Measurements from ENCODE around the gene UNC93A. TPM values are rescaled to one million over a fixed set of nuclear protein-coding genes. Genes with fewer than 3 reads are reported as not detected.

The UNC93A gene
- total RNA-seq, 1 experiment from 2014 or later = not detected

- no peak for ATAC-seq
- Histone ChIP-seq H3K9ac (ENCODE audit: low read length) (no peak overlapping the region), H3K79me2 (ENCODE audit: insufficient read depth, low read length) (no peaks in the 10 kb centered on the region), H3K4me3 (replicated peaks in 1 of 2; ENCODE audit: low read depth in 1 of 2, low read length in 2 of 2) (no peak overlapping the region), H4K20me1 (ENCODE audit: insufficient read depth) (no peaks in the 10 kb centered on the region), H2AFZ (ENCODE audit: low read depth, low read length, poor library complexity, severe bottlenecking) (no peak overlapping the region), H3K27me3 (ENCODE audit: insufficient read depth, low read length) (peaks cover 5% of the 10 kb centered on the region; the same call in 1 of the 2 replicates), H3K4me2 (ENCODE audit: low read length) (no peak overlapping the region), H3K36me3 (ENCODE audit: control insufficient read depth in 1 of 2, insufficient read depth in 2 of 2, low read length in 2 of 2) (no peaks in the 10 kb centered on the region), H3K27ac (ENCODE audit: low read depth, low read length) (no peak overlapping the region), H3K9me3 (ENCODE audit: control insufficient read depth in 1 of 2, insufficient read depth in 1 of 2, low read depth in 1 of 2, low read length in 2 of 2) (no peaks in the 10 kb centered on the region), H3K9me2 (ENCODE audit: insufficient read depth) (no peaks in the 10 kb centered on the region), H3K4me1 (ENCODE audit: control insufficient read depth in 1 of 2, insufficient read depth in 2 of 2, low read length in 2 of 2) (peaks cover 7 to 12% of the 10 kb centered on the region in 2 experiments)
- POLR2A ChIA-PET = no interaction called here
- CTCF ChIA-PET = no interaction called here
- RAD21 ChIA-PET (ENCODE audit: low non-redundant PET in 1 of 2, low total read pairs in 2 of 2, uncharacterized antibody in 2 of 2, unreplicated experiment in 2 of 2) = no interaction called here
- no TSS peak for BruUV-seq (replicated peaks)
- TF ChIP-seq CEBPB (IDR thresholded peaks at IDR 0.05; ENCODE audit: low read depth) = no peak
- TF ChIP-seq EGR1 (IDR thresholded peaks at IDR 0.05; ENCODE audit: low read depth) = no peak
- TF ChIP-seq MAX (IDR thresholded peaks at IDR 0.05) = no peak
- no peak for TF ChIP-seq ELF1 (IDR thresholded peaks at IDR 0.05; ENCODE audit: borderline replicate concordance, low read depth)
- no peak for TF ChIP-seq CBX3 (IDR thresholded peaks at IDR 0.05; ENCODE audit: low read depth)
- no peak for TF ChIP-seq YY1 (IDR thresholded peaks at IDR 0.05; ENCODE audit: extremely low read depth, insufficient replicate concordance, low read depth, low read length)
- TF ChIP-seq TCF7L2 (IDR thresholded peaks at IDR 0.05; ENCODE audit: borderline replicate concordance, extremely low read depth, insufficient read depth, insufficient read length) = no peak
- TF ChIP-seq SRF (IDR thresholded peaks at IDR 0.05; ENCODE audit: low read depth) = no peak
- no peak for TF ChIP-seq EZH2phosphoT487 (IDR thresholded peaks at IDR 0.05; ENCODE audit: borderline replicate concordance)
- no peak for TF ChIP-seq EZH2 (IDR thresholded peaks at IDR 0.05)
- no peak for TF ChIP-seq ATF3 (IDR thresholded peaks at IDR 0.05)
- TF ChIP-seq SIN3A (IDR thresholded peaks at IDR 0.05; ENCODE audit: low read depth) = no peak
- no peak for TF ChIP-seq FOSL1 (IDR thresholded peaks at IDR 0.05; ENCODE audit: low read depth)
- no peak for DNase-seq (ENCODE audit: low read depth, low spot score)
- intact Hi-C loops (cut with micrococcal nuclease) = no loop called here
These were observed 13.8 kb downstream of the UNC93A start for GRCh38 chr6:167304912-167305311.

Data from HCT116 (cell line).